Measurements from ENCODE around the gene ABCA2.

The ABCA2 gene

GRCh38 chr9:136996361-136997292 is 31.4 kb downstream of the ABCA2 start, which contains the start of gene CLIC3:
Gene CLIC3, minus strand, starts transcription at chr9:136996568. Its CDS starts 25 bp downstream, at chr9:136996543.
- peak; percentile 25 to 37 for DNase-seq (ENCODE audit: low read depth in 2 of 2)

- DNase-seq (ENCODE audit: low read depth in 2 of 2) = no peak
Observed at GRCh38 chr9:136995772-136996311, 32.2 kb downstream of the ABCA2 start.

GRCh38 chr9:136995362-136995761 is 32.7 kb downstream of the ABCA2 start:
- DNase-seq (ENCODE audit: low read depth in 2 of 2) = no peak

GRCh38 chr9:136994888-136995230 is 33.2 kb downstream of the ABCA2 start:
- DNase-seq (ENCODE audit: low read depth in 2 of 2) = no peak

GRCh38 chr9:136994180-136994887 is 33.7 kb downstream of the ABCA2 start:
- no peak for DNase-seq (ENCODE audit: low read depth in 2 of 2)

GRCh38 chr9:136992819-136993369 is 35.1 kb downstream of the ABCA2 start:
- no peak for DNase-seq (ENCODE audit: low read depth in 2 of 2)

GRCh38 chr9:136991993-136992818 is 35.8 kb downstream of the ABCA2 start, which contains the start of gene PAXX:
Gene PAXX, plus strand, starts transcription at chr9:136992422. Its CDS starts 22 bp downstream, at chr9:136992444.
- peak; percentile 87 to 90 for DNase-seq (ENCODE audit: low read depth in 2 of 2)

GRCh38 chr9:136990242-136990911 is 37.7 kb downstream of the ABCA2 start:
- no peak for DNase-seq (ENCODE audit: low read depth in 2 of 2)

- DNase-seq (ENCODE audit: low read depth in 2 of 2) = no peak
Observed at GRCh38 chr9:136988872-136989271, 39.2 kb downstream of the ABCA2 start.

- DNase-seq (ENCODE audit: low read depth in 2 of 2) = no peak
Observed at GRCh38 chr9:136985853-136986252, 42.2 kb downstream of the ABCA2 start.

- no peak for DNase-seq (ENCODE audit: low read depth in 2 of 2)
Observed at GRCh38 chr9:136985027-136985602, 42.9 kb downstream of the ABCA2 start.

GRCh38 chr9:136984464-136985026 is 43.5 kb downstream of the ABCA2 start:
- DNase-seq (ENCODE audit: low read depth in 2 of 2) = no peak

- no peak for DNase-seq (ENCODE audit: low read depth in 2 of 2)
Observed at GRCh38 chr9:136983656-136984314, 44.3 kb downstream of the ABCA2 start.

GRCh38 chr9:136983167-136983566 is 44.9 kb downstream of the ABCA2 start:
- DNase-seq (ENCODE audit: low read depth in 2 of 2) = no peak

GRCh38 chr9:136982232-136983051 is 45.6 kb downstream of the ABCA2 start, which contains the start of gene LCNL1:
Gene LCNL1, plus strand, starts transcription at chr9:136982993. Its CDS starts 594 bp downstream, at chr9:136983587.
- no peak for DNase-seq (ENCODE audit: low read depth in 2 of 2)

- no peak for DNase-seq (ENCODE audit: low read depth in 2 of 2)
Observed at GRCh38 chr9:136981588-136982231, 46.3 kb downstream of the ABCA2 start.

- no peak for DNase-seq (ENCODE audit: low read depth in 2 of 2)
Observed at GRCh38 chr9:136980669-136981478, 47.2 kb downstream of the ABCA2 start.
